A673 (cell line): ENCODE results near the gene MOB4. TPM values are rescaled to one million over a fixed set of nuclear protein-coding genes. Genes with fewer than 3 reads are reported as not detected.

Experiments used
- BruUV-seq: library from RNA; stranded (reverse); fragments of 400-500 nt; replicated peaks from 2 replicates; lab custom pipeline; 2021; lab: Mats Ljungman, UMichigan
- CTCF ChIA-PET: fragments of 300-600 bp; sonication (Branson Sonifier 250); formaldehyde crosslinking; loops from one replicate; lab custom pipeline; 2022; ENCODE audit warnings: antibody characterized with exemption; lab: Charles Lee
- POLR2A ChIA-PET: fragments of 300-600 bp; sonication (Branson Sonifier 250); formaldehyde crosslinking; loops from one replicate; lab custom pipeline; 2022; ENCODE audit warnings: antibody characterized with exemption; ENCODE audit not compliant: low non-redundant PET; lab: Charles Lee
- DNase-seq: peaks from one replicate; pipeline ENCODE4 v3.0.0-alpha.2; 2015; ENCODE audit warnings: low spot score
- H3K27ac ChIP-seq: fragments of 200-600 bp; sonication (generic); 2 replicates; pipeline ENCODE4 v1.5.1; 2016; ENCODE audit warnings: mixed run types, low read depth, mild to moderate bottlenecking, mixed read lengths, antibody characterized with exemption, low read length; ENCODE audit not compliant: poor library complexity, severe bottlenecking
- H3K27me3 ChIP-seq: fragments of 200-600 bp; sonication (generic); replicated peaks from 2 replicates; pipeline ENCODE4 v1.6.1; 2017; ENCODE audit warnings: mixed run types, low read depth, mild to moderate bottlenecking, mixed read lengths, antibody characterized with exemption, low read length; ENCODE audit not compliant: insufficient read depth, poor library complexity
- H3K36me3 ChIP-seq: fragments of 200-600 bp; sonication (generic); 2 replicates; pipeline ENCODE4 v1.6.1; 2016; ENCODE audit warnings: mixed run types, mild to moderate bottlenecking, mixed read lengths, antibody characterized with exemption, low read length; ENCODE audit not compliant: insufficient read depth, poor library complexity, severe bottlenecking
- H3K4me1 ChIP-seq: fragments of 200-600 bp; sonication (generic); 2 replicates; pipeline ENCODE4 v1.6.1; 2017; ENCODE audit warnings: mixed run types, mild to moderate bottlenecking, mixed read lengths, antibody characterized with exemption, low read length; ENCODE audit not compliant: insufficient read depth, poor library complexity, severe bottlenecking
- H3K4me3 ChIP-seq: fragments of 200-600 bp; sonication (generic); 2 replicates; pipeline ENCODE4 v1.5.1; 2016; ENCODE audit warnings: low read depth, mixed run types, mild to moderate bottlenecking, mixed read lengths, low read length; ENCODE audit not compliant: poor library complexity, severe bottlenecking
- H3K9me3 ChIP-seq: fragments of 200-600 bp; sonication (generic); 2 replicates; pipeline ENCODE4 v1.6.1; 2016; ENCODE audit warnings: mixed run types, low read depth, mild to moderate bottlenecking, mixed read lengths, antibody characterized with exemption, low read length; ENCODE audit not compliant: poor library complexity, severe bottlenecking
- CTCF ChIP-seq: fragments of 300-800, 200-600 bp; sonication (generic); conservative IDR thresholded peaks from 2 replicates; pipeline ENCODE4 v1.5.1; 2017; ENCODE audit warnings: low read depth, mild to moderate bottlenecking, antibody characterized with exemption, low read length, moderate library complexity, mixed read lengths
- EZH2 ChIP-seq: fragments of 200-600 bp; sonication (generic); IDR thresholded peaks from 2 replicates; pipeline ENCODE4 v1.6.1; 2017; ENCODE audit warnings: borderline replicate concordance, low read depth, mild to moderate bottlenecking, mixed read lengths, antibody characterized with exemption, low read length; ENCODE audit not compliant: poor library complexity, severe bottlenecking
- intact Hi-C: fragments of 100-400 bp; cut with micrococcal nuclease; formaldehyde crosslinking; loops from one replicate; pipeline ENCODE4 v1.10.0; 2022; ENCODE audit not compliant: unreplicated experiment
- total RNA-seq: library from RNA; stranded (reverse); gene quantifications from 2 replicates; pipeline ENCODE4 v1.2.3, GENCODE V29; 2021

Gene MOB4
- total RNA-seq, 1 experiment from 2014 or later: 38.0 TPM

DNA sequence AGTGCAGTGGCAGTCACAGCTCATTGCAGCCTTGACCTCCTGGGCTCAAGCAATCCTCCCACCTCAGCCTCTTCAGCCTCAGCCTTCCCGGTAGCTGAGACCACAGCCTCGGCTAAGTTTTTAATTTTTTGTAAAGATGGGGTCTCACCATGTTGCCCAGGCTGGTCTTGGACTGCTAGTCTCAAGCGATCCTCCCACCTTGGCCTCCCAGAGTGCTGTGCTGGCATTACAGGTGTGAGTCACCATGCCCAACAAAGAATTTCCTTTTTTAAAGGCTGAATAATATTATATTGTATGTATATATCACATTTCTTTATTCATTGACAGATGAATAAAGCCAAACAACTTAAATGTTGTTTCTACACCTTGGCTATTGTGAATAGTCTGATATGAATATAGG is 42.5 kb downstream of the MOB4 start:
- intact Hi-C loops: no loop called here
- ChIA-PET POLR2A (no interaction called here), CTCF (no interaction called here)
- no peaks in the 10 kb centered on the region for H3K27me3 ChIP-seq
- H3K4me1 ChIP-seq: peaks cover 3% of the 10 kb centered on the region
- BruUV-seq: no TSS peak
- no peak for DNase-seq
- no peak for TF ChIP-seq EZH2
- H3K9me3 ChIP-seq: no peaks in the 10 kb centered on the region
- peaks cover 9% of the 10 kb centered on the region for H3K36me3 ChIP-seq
- H3K4me3 ChIP-seq: no peak overlapping the region
- no peak overlapping the region for H3K27ac ChIP-seq

- Histone ChIP-seq H3K4me1 (peaks cover 3% of the 10 kb centered on the region), H3K36me3 (no peaks in the 10 kb centered on the region), H3K4me3 (no peak overlapping the region), H3K9me3 (no peaks in the 10 kb centered on the region), H3K27me3 (no peaks in the 10 kb centered on the region), H3K27ac (no peak overlapping the region)
- TF ChIP-seq CTCF: no peak
- no peak for TF ChIP-seq EZH2
- DNase-seq: no peak
- ChIA-PET CTCF (no interaction called here), POLR2A (no interaction called here)
- intact Hi-C loops: no loop called here
- no TSS peak for BruUV-seq
Observed at GRCh38 chr2:197559681-197560080, 43.8 kb downstream of the MOB4 start.

DNA sequence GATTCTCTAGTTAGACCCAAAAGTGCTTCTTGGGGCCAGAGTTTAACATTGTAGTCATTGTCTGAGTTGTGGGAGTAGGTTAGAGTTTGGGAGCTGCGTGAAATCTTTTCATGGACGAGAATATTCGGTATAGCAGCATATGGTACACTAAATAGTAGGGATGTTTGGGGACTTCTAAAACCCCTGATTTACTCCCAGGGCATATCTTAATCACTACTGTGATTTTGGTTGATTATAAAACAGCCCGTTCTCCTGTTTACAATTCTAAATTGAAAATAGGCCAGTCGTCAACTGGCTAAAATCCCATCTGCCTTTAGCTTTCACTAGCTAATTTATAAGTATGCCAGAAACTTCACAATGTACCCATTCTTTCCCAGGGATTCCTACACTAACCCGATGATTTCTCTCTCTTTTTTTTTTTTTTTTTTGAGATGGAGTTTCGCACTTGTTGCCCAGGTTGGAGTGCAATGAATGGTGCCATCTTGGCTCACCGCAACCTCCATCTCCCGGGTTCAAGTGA is 44.3 kb downstream of the MOB4 start:
- POLR2A ChIA-PET: no interaction called here
- CTCF ChIA-PET: no interaction called here
- intact Hi-C loops: no loop called here
- no peaks in the 10 kb centered on the region for H3K9me3 ChIP-seq
- peaks cover 3% of the 10 kb centered on the region for H3K4me1 ChIP-seq
- DNase-seq: no peak
- TF ChIP-seq EZH2 (no peak), CTCF (no peak)
- no peaks in the 10 kb centered on the region for H3K27me3 ChIP-seq
- no peak overlapping the region for H3K4me3 ChIP-seq
- H3K36me3 ChIP-seq: no peaks in the 10 kb centered on the region
- H3K27ac ChIP-seq: no peak overlapping the region
- no TSS peak for BruUV-seq

DNA sequence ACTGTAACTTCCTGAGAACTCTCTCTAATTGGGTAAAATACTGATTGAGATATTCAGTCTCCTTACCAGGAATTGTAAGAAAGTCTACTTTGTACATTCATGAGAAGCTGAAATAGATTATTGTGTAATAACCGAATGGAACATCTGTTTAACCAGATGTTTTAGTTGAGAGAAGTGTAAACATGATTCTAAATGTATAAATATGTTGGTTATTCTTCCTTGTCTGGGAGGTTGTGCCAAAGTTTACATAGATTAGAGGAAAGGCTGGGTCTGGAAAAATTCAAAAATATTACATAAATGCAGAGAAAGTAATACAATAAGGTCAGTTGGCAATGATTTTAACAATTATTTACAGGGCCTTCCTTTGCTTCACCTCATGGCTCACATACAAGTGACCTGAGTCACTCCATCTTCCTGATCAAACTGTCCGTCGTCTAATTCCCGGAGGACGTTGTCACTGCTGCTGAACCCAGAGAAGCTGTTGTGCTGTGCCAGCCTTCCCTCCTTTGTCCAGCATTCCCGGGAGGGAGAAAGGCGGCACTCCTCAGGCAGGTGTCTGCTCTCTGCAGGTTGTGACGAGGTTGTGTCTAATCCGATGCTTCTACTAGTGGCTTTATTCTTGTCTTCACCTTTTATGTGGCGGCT is 55.9 kb downstream of the MOB4 start:
- ChIA-PET POLR2A (no interaction called here), CTCF (no interaction called here)
- Histone ChIP-seq H3K27ac (no peak overlapping the region), H3K9me3 (no peaks in the 10 kb centered on the region), H3K4me3 (no peak overlapping the region), H3K27me3 (no peaks in the 10 kb centered on the region), H3K36me3 (no peaks in the 10 kb centered on the region), H3K4me1 (no peaks in the 10 kb centered on the region)
- DNase-seq: no peak
- BruUV-seq: no TSS peak
- TF ChIP-seq EZH2 (no peak), CTCF (no peak)
- intact Hi-C loops: no loop called here
